T-helper 2 cell treated with Interferon-gamma antibody and Interleukin-4, amounts not matched to agents 100 ng/mL and 5 ng/mL, for 36 hours (primary cell): ENCODE measurements around the gene XRRA1. TPM values are rescaled to one million over a fixed set of nuclear protein-coding genes. Genes with fewer than 3 reads are reported as not detected.
"Not testable (repeated sequence)": the region's sequence is repeated elsewhere in the genome, so short reads cannot be mapped to it uniquely, and the experiment has no call there.

Source experiments
- intact Hi-C: fragments of 100-400 bp; cut with micrococcal nuclease; formaldehyde crosslinking; loops from one replicate; pipeline ENCODE4 v1.15.1; 2023
- total RNA-seq: library from RNA; stranded (reverse); gene quantifications from 2 replicates; pipeline ENCODE4 v1.2.3, GENCODE V29; 2022

Gene XRRA1
- 7.7 and 8.1 TPM in 2 replicates for total RNA-seq

GRCh38 chr11:74948898-74949752 is at the start of gene XRRA1, which contains the start of gene SPCS2:
XRRA1 (minus strand) TSS chr11:74949091; CDS start chr11:74940878, 8,213 bp downstream.
SPCS2 (plus strand) TSS chr11:74949266; CDS start chr11:74949286, 20 bp downstream.
- intact Hi-C loops, result loop anchor here (1.0 to 10.0 kb wide), 6 partner anchors 40 to 866 kb away; partner anchors contain the start of genes LIPT2, RNF169, TPBGL and UVRAG

- intact Hi-C loops, result no loop called here
Observed at GRCh38 chr11:74992852-74993251, 44.0 kb upstream of the XRRA1 start.

- intact Hi-C loops, result no loop called here
Observed at GRCh38 chr11:74990941-74991340, 42.0 kb upstream of the XRRA1 start.

GRCh38 chr11:74990150-74990549 is 41.3 kb upstream of the XRRA1 start:
- intact Hi-C loops, result not testable (repeated sequence)

- intact Hi-C loops, result loop anchor here (1.0 kb wide), 1 partner anchor 40 kb away; the partner anchor contains the start of genes SPCS2 and XRRA1
Observed at GRCh38 chr11:74989260-74989638, 40.4 kb upstream of the XRRA1 start.

- intact Hi-C loops, result loop anchor here (1.0 kb wide), 1 partner anchor 39 kb away; the partner anchor contains the start of genes SPCS2 and XRRA1
Observed at GRCh38 chr11:74988541-74989259, 39.8 kb upstream of the XRRA1 start, which contains the start of gene NEU3. NEU3 (plus strand) TSS chr11:74988933; CDS start chr11:74989061, 128 bp downstream.

- intact Hi-C loops, result no loop called here
Observed at GRCh38 chr11:74984730-74985129, 35.8 kb upstream of the XRRA1 start.

- intact Hi-C loops, result no loop called here
Observed at GRCh38 chr11:74984070-74984469, 35.2 kb upstream of the XRRA1 start.

GRCh38 chr11:74981888-74982287 is 33.0 kb upstream of the XRRA1 start:
- intact Hi-C loops, result no loop called here

GRCh38 chr11:74980634-74981033 is 31.7 kb upstream of the XRRA1 start:
- intact Hi-C loops, result no loop called here

- intact Hi-C loops, result no loop called here
Observed at GRCh38 chr11:74978041-74978440, 29.1 kb upstream of the XRRA1 start.

- intact Hi-C loops, result no loop called here
Observed at GRCh38 chr11:74971424-74971823, 22.5 kb upstream of the XRRA1 start.

GRCh38 chr11:74970852-74971395 is 22.0 kb upstream of the XRRA1 start:
- intact Hi-C loops, result no loop called here

GRCh38 chr11:74966651-74967050 is 17.8 kb upstream of the XRRA1 start:
- intact Hi-C loops, result no loop called here

- intact Hi-C loops, result not testable (repeated sequence)
Observed at GRCh38 chr11:74960128-74960527, 11.2 kb upstream of the XRRA1 start.

- intact Hi-C loops, result no loop called here
Observed at GRCh38 chr11:74957937-74958629, 9.2 kb upstream of the XRRA1 start.

- intact Hi-C loops, result no loop called here
Observed at GRCh38 chr11:74956397-74957015, 7.6 kb upstream of the XRRA1 start.

GRCh38 chr11:74954199-74954598 is 5.3 kb upstream of the XRRA1 start:
- intact Hi-C loops, result no loop called here

- intact Hi-C loops, result no loop called here
Observed at GRCh38 chr11:74953451-74953850, 4.6 kb upstream of the XRRA1 start.

GRCh38 chr11:74952752-74953151 is 3.9 kb upstream of the XRRA1 start:
- intact Hi-C loops, result no loop called here

- intact Hi-C loops, result no loop called here
Observed at GRCh38 chr11:74951226-74951625, 2.3 kb upstream of the XRRA1 start.
